ENCODE data around the gene GPALPP1. TPM values are rescaled to one million over a fixed set of nuclear protein-coding genes. Genes with fewer than 3 reads are reported as not detected.
"Not testable (repeated sequence)": the region's sequence is repeated elsewhere in the genome, so short reads cannot be mapped to it uniquely, and the experiment has no call there.

Gene GPALPP1
- total RNA-seq, 1 experiment from 2014 or later: 31.0 TPM

GRCh38 chr13:44974056-44974793 is 15.1 kb upstream of the GPALPP1 start:
- Histone ChIP-seq H3K4me1 (no peaks in the 10 kb centered on the region), H3K4me3 (no peak overlapping the region), H3K27me3 (no peaks in the 10 kb centered on the region), H3K9me3 (replicated peaks) (no peaks in the 10 kb centered on the region), H3K27ac (no peak overlapping the region), H3K36me3 (peaks cover 33% of the 10 kb centered on the region)
- DNase-seq: no peak

DNA sequence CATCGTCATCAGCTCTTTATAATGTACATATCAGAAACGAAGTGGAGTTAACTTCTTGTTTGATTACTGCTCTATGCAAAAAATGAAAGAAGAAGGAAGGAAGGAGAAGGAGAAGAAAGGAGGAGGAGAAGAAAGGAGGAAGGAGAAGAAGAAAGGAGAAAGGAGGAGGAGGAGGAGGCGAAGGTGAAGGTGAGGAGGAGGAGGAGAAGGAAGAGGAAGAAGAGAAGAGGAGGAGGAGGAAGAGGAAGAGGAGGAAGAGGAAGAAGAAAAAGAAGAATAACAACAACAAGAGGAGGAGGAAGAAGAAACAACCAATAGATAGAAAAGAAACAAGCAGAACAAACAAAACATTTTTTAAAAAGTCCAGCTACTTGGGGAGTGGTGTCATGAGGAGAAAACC is 13.1 kb upstream of the GPALPP1 start:
- Histone ChIP-seq H3K9me3 (replicated peaks) (no peaks in the 10 kb centered on the region), H3K36me3 (peaks cover 52% of the 10 kb centered on the region), H3K4me3 (no peak overlapping the region), H3K27ac (no peak overlapping the region), H3K4me1 (no peaks in the 10 kb centered on the region), H3K27me3 (no peaks in the 10 kb centered on the region)
- DNase-seq: no peak

DNA sequence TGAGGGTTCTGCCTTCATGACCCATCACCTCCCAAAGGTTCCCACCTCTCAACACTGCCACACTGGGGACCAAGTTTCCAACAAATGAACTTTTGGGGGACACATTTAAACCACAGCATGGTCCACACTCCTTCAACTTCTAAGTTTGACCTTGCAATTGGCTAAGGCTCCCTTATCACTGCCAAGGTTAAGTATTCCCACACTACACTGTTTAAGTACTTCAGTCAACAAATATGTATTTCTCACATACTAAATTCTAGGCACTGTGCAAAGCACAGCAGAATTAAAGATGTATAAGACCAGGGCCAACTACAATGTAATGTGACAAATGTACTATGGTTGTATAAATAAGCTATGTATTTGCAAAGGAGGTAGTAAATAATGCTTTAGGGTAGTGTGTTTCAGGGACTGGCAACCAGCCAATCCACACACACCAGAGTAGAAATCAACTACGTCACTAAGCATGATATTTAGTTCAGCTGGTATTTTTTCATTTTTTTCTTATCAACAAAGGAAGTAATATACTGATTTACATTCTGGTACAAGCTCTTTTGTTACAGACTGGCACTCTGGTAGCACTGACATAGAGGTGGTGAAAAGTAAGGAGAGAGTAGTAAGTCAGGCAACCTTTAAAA is 12.3 kb upstream of the GPALPP1 start:
- Histone ChIP-seq H3K36me3 (peaks cover 52% of the 10 kb centered on the region), H3K27ac (no peak overlapping the region), H3K4me3 (no peak overlapping the region), H3K4me1 (no peaks in the 10 kb centered on the region), H3K27me3 (no peaks in the 10 kb centered on the region), H3K9me3 (replicated peaks) (no peaks in the 10 kb centered on the region)
- DNase-seq: no peak

DNA sequence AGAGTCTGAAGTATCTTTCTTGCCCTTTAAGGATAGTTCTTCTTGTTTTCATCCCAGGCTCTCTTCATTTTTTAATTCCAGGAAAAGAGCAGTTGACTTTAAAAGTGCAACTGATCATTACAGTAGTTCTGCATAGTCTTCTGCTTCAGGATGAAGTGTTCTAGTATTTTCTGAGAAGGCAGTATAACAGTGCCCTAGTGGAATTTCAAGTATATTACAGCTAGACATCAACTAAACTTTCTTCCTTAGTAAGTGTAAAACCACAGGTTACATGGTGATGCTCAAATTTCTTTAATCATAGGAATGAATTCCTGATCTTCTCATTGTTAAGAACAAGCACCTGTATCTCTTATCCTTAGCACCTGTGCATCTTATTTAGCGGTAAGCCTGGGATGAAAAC is 11.0 kb upstream of the GPALPP1 start:
- no peaks in the 10 kb centered on the region for H3K27me3 ChIP-seq
- H3K4me1 ChIP-seq: no peaks in the 10 kb centered on the region
- H3K4me3 ChIP-seq: no peak overlapping the region
- H3K36me3 ChIP-seq: peaks cover 48% of the 10 kb centered on the region
- DNase-seq: no peak
- H3K9me3 ChIP-seq (replicated peaks): no peaks in the 10 kb centered on the region
- no peak overlapping the region for H3K27ac ChIP-seq

GRCh38 chr13:44989941-44990340 is 603 bp downstream of the GPALPP1 start:
- Histone ChIP-seq H3K27ac (peak overlapping the region; percentile 73), H3K36me3 (peaks cover 7% of the 10 kb centered on the region; the same call in 1 of the 2 replicates), H3K27me3 (no peaks in the 10 kb centered on the region), H3K4me3 (peak overlapping the region; percentile 94), H3K9me3 (replicated peaks) (no peaks in the 10 kb centered on the region), H3K4me1 (no peaks in the 10 kb centered on the region)
- no peak for DNase-seq

DNA sequence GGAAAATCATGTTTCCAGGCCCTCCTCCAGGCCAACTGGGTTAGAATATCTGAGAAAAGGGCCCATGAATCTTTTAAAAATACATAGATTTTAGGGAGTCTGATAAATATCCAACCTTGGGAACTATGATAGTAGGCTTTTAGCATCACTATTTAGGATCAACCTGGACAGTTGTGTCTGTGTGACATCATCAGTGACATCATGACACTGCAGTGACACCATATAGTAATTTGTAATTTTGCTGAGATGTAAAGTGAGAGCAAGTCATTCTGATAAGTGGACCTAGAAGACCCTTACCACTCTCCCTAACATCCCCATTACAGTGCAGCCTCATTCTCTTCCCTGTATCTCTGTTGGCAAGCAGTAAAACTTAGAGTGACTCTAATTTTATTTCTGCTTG is 14.1 kb downstream of the GPALPP1 start:
- no peak overlapping the region for H3K27ac ChIP-seq
- H3K27me3 ChIP-seq: no peaks in the 10 kb centered on the region
- H3K36me3 ChIP-seq: peaks cover 24% of the 10 kb centered on the region
- no peaks in the 10 kb centered on the region for H3K4me1 ChIP-seq
- H3K4me3 ChIP-seq: no peak overlapping the region
- no peaks in the 10 kb centered on the region for H3K9me3 ChIP-seq (replicated peaks)
- no peak for DNase-seq

- H3K4me1 ChIP-seq: no peaks in the 10 kb centered on the region
- H3K36me3 ChIP-seq: peaks cover 24% of the 10 kb centered on the region
- no peaks in the 10 kb centered on the region for H3K27me3 ChIP-seq
- no peak overlapping the region for H3K27ac ChIP-seq
- no peak overlapping the region for H3K4me3 ChIP-seq
- no peak for DNase-seq
- H3K9me3 ChIP-seq (replicated peaks): no peaks in the 10 kb centered on the region
Observed at GRCh38 chr13:45004096-45004495, 14.8 kb downstream of the GPALPP1 start.

- no peaks in the 10 kb centered on the region for H3K4me1 ChIP-seq
- H3K27me3 ChIP-seq: no peaks in the 10 kb centered on the region
- DNase-seq: no peak
- peaks cover 22% of the 10 kb centered on the region for H3K36me3 ChIP-seq
- H3K4me3 ChIP-seq: no peak overlapping the region
- no peak overlapping the region for H3K27ac ChIP-seq
- H3K9me3 ChIP-seq (replicated peaks): no peaks in the 10 kb centered on the region
Observed at GRCh38 chr13:45007225-45007624, 17.9 kb downstream of the GPALPP1 start.

DNA sequence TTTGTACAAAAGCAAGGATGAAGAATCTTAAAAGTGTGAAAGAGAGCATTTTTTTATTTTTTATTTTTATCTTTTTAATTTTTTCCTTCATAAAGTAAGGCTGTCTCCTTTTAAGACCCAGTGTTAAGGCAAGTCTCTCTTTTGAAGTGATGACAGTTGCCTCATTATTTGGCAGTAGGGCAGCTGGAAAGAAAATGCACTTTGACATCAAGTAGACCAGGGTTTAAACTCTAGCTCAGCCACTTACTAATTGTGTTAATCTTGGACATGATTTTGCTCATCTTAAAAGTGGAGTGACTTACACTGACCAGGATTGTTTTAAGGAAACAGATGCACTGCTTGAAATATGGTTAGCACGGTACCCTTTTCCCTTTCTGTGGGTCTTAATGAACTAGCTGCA is 18.5 kb downstream of the GPALPP1 start:
- no peak overlapping the region for H3K27ac ChIP-seq
- H3K27me3 ChIP-seq: no peaks in the 10 kb centered on the region
- H3K4me1 ChIP-seq: no peaks in the 10 kb centered on the region
- no peak for DNase-seq
- no peaks in the 10 kb centered on the region for H3K9me3 ChIP-seq (replicated peaks)
- H3K36me3 ChIP-seq: peaks cover 22% of the 10 kb centered on the region
- H3K4me3 ChIP-seq: no peak overlapping the region

- peaks cover 25% of the 10 kb centered on the region for H3K36me3 ChIP-seq
- no peaks in the 10 kb centered on the region for H3K4me1 ChIP-seq
- no peak for DNase-seq
- H3K9me3 ChIP-seq (replicated peaks): no peaks in the 10 kb centered on the region
- H3K27me3 ChIP-seq: no peaks in the 10 kb centered on the region
- H3K4me3 ChIP-seq: no peak overlapping the region
- no peak overlapping the region for H3K27ac ChIP-seq
Observed at GRCh38 chr13:45011198-45011597, 21.9 kb downstream of the GPALPP1 start.

GRCh38 chr13:45015300-45015699 is 26.0 kb downstream of the GPALPP1 start:
- DNase-seq: no peak
- Histone ChIP-seq H3K4me1 (no peaks in the 10 kb centered on the region), H3K36me3 (peaks cover 30% of the 10 kb centered on the region), H3K4me3 (no peak overlapping the region), H3K27ac (no peak overlapping the region), H3K9me3 (replicated peaks) (no peaks in the 10 kb centered on the region), H3K27me3 (no peaks in the 10 kb centered on the region)

GRCh38 chr13:45016792-45017425 is 27.6 kb downstream of the GPALPP1 start:
- no peak for DNase-seq
- Histone ChIP-seq H3K9me3 (replicated peaks) (no peaks in the 10 kb centered on the region), H3K4me1 (no peaks in the 10 kb centered on the region), H3K27ac (no peak overlapping the region), H3K36me3 (peaks cover 32% of the 10 kb centered on the region), H3K27me3 (no peaks in the 10 kb centered on the region), H3K4me3 (no peak overlapping the region)

GRCh38 chr13:45019981-45020380 is 30.6 kb downstream of the GPALPP1 start:
- H3K9me3 ChIP-seq (replicated peaks); H3K4me3 ChIP-seq; H3K27ac ChIP-seq; H3K27me3 ChIP-seq; DNase-seq; H3K4me1 ChIP-seq: not testable (repeated sequence)
- peaks cover 39% of the 10 kb centered on the region for H3K36me3 ChIP-seq

DNA sequence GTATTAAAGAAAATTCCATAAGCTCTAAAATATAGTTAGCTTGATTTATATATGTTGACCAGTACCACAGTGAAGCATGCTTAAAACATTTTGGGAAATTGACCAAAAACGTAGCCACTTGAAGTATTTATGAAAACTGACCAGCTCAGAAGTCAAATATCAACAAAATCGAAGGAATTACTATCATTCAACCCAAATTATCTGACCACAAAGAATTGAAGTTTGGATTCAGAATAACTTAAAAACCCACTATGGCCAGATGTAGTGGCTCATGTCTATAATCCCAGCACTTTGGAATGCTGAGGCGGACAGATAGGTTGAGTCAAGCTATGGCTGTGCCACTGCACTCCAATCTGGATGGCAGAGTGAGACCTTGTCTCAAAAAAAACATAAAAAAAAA is 31.9 kb downstream of the GPALPP1 start:
- no peaks in the 10 kb centered on the region for H3K9me3 ChIP-seq (replicated peaks)
- no peaks in the 10 kb centered on the region for H3K27me3 ChIP-seq
- H3K27ac ChIP-seq: no peak overlapping the region
- H3K4me1 ChIP-seq: no peaks in the 10 kb centered on the region
- no peak overlapping the region for H3K4me3 ChIP-seq
- peaks cover 37% of the 10 kb centered on the region for H3K36me3 ChIP-seq
- no peak for DNase-seq

DNA sequence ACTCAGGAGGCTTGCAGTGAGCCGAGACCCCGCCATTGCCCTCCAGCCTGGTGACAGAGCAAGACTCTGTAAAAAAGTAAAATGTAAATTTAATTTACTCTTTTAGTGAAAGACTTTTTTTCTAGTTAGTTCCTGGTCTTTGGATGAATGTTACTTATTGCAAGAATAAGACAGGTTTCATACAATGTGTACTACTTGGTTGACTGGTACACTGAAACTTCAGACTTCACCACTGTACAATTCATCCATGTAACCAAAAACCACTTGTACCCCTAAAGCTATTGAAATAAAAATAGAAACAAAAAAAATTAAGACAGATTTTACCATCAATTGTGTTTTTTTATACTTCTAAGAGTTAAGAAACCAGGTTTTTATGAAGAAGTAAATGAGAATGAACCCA is 35.5 kb downstream of the GPALPP1 start:
- no peak overlapping the region for H3K4me3 ChIP-seq
- no peaks in the 10 kb centered on the region for H3K4me1 ChIP-seq
- H3K36me3 ChIP-seq: peaks cover 25% of the 10 kb centered on the region

More for the DNA sequence above, 35.5 kb downstream of the GPALPP1 start:
- Histone ChIP-seq H3K27me3 (no peaks in the 10 kb centered on the region), H3K9me3 (replicated peaks) (no peaks in the 10 kb centered on the region), H3K27ac (no peak overlapping the region)
- no peak for DNase-seq

All from SJCRH30 (cell line).